ENCODE measurements around the gene SYNGAP1. TPM values are rescaled to one million over a fixed set of nuclear protein-coding genes. Genes with fewer than 3 reads are reported as not detected.
"Not testable (repeated sequence)": the region's sequence is repeated elsewhere in the genome, so short reads cannot be mapped to it uniquely, and the experiment has no call there.

Gene SYNGAP1
- total RNA-seq (2014; rRNA removed; shearing (Covaris generic)), result 1.2 TPM in 2 replicates
- 3.9 and 6.1 TPM in 2 replicates for polyA plus RNA-seq (2014; cell fraction: nucleus; rRNA removed)

- no peak for DNase-seq (ENCODE audit: extremely low read depth, low read depth)
These were observed at the start of gene SYNGAP1 for GRCh38 chr6:33419580-33420490. TSS of gene SYNGAP1 (plus strand) at chr6:33420065. CDS start at chr6:33420265, 200 bp downstream.

GRCh38 chr6:33371901-33372300, 48.0 kb upstream of the SYNGAP1 start:
- not testable (repeated sequence) for DNase-seq (ENCODE audit: extremely low read depth, low read depth)

GRCh38 chr6:33372526-33373123, 47.2 kb upstream of the SYNGAP1 start:
- DNase-seq (ENCODE audit: extremely low read depth, low read depth), result no peak

- DNase-seq (ENCODE audit: extremely low read depth, low read depth), result no peak
These were observed 45.6 kb upstream of the SYNGAP1 start for GRCh38 chr6:33373960-33374910.

GRCh38 chr6:33375143-33375671, 44.7 kb upstream of the SYNGAP1 start:
- peak; percentile 32 for DNase-seq (ENCODE audit: extremely low read depth, low read depth)

- DNase-seq (ENCODE audit: extremely low read depth, low read depth), result no peak
These were observed 42.7 kb upstream of the SYNGAP1 start for GRCh38 chr6:33377171-33377570.

- DNase-seq (ENCODE audit: extremely low read depth, low read depth), result not testable (repeated sequence)
These were observed 40.7 kb upstream of the SYNGAP1 start for GRCh38 chr6:33379184-33379583.

GRCh38 chr6:33380272-33380981, 39.4 kb upstream of the SYNGAP1 start:
- DNase-seq (ENCODE audit: extremely low read depth, low read depth), result no peak

- DNase-seq (ENCODE audit: extremely low read depth, low read depth), result no peak
These were observed 36.3 kb upstream of the SYNGAP1 start for GRCh38 chr6:33383427-33384185.

GRCh38 chr6:33384581-33385020, 35.3 kb upstream of the SYNGAP1 start:
- peak; percentile 42 for DNase-seq (ENCODE audit: extremely low read depth, low read depth)

- no peak for DNase-seq (ENCODE audit: extremely low read depth, low read depth)
These were observed 29.7 kb upstream of the SYNGAP1 start for GRCh38 chr6:33390173-33390572.

- no peak for DNase-seq (ENCODE audit: extremely low read depth, low read depth)
These were observed 29.0 kb upstream of the SYNGAP1 start for GRCh38 chr6:33390767-33391277.

GRCh38 chr6:33391278-33391921, 28.5 kb upstream of the SYNGAP1 start, which contains the start of gene KIFC1:
TSS of gene KIFC1 (plus strand) at chr6:33391823. CDS start at chr6:33391986, 163 bp downstream.
- DNase-seq (ENCODE audit: extremely low read depth, low read depth), result peak; percentile 98

- no peak for DNase-seq (ENCODE audit: extremely low read depth, low read depth)
These were observed 27.8 kb upstream of the SYNGAP1 start for GRCh38 chr6:33391922-33392594.

- no peak for DNase-seq (ENCODE audit: extremely low read depth, low read depth)
These were observed 27.3 kb upstream of the SYNGAP1 start for GRCh38 chr6:33392595-33392948.

- DNase-seq (ENCODE audit: extremely low read depth, low read depth), result no peak
These were observed 26.9 kb upstream of the SYNGAP1 start for GRCh38 chr6:33392979-33393378.

GRCh38 chr6:33397541-33397940, 22.3 kb upstream of the SYNGAP1 start:
- DNase-seq (ENCODE audit: extremely low read depth, low read depth), result no peak

GRCh38 chr6:33398601-33399000, 21.3 kb upstream of the SYNGAP1 start:
- not testable (repeated sequence) for DNase-seq (ENCODE audit: extremely low read depth, low read depth)
